CD4-positive, alpha-beta T cell (primary cell): ENCODE results near the gene PAOX. TPM values are rescaled to one million over a fixed set of nuclear protein-coding genes. Genes with fewer than 3 reads are reported as not detected.

Experiments used
- ATAC-seq: fragments of 200-7000 bp; cut with Tn5 transposase; one replicate; pipeline ENCODE4 v1.10.0; 2022; ENCODE audit warnings: mild to moderate bottlenecking; ENCODE audit not compliant: poor library complexity
- CTCF ChIA-PET: fragments of 350-600 bp; sonication (Branson Sonifier 250); formaldehyde crosslinking; loops from one replicate; lab custom pipeline; 2021; ENCODE audit warnings: antibody characterized with exemption, inconsistent platforms; lab: Charles Lee
- POLR2A ChIA-PET: fragments of 350-600 bp; sonication (Branson Sonifier 250); formaldehyde crosslinking; loops from one replicate; lab custom pipeline; 2021; ENCODE audit warnings: antibody characterized with exemption, inconsistent platforms; lab: Charles Lee
- DNase-seq, 14 experiments: peaks; one replicate each; pipeline ENCODE4 v3.0.0-alpha.2; 2013 to 2020; ENCODE audit warnings: mixed read lengths in 2 of 14
- H3K27ac ChIP-seq, 2 donors: one replicate each; pipeline versions ENCODE4 v1.5.1 to v1.7.0; 2013; ENCODE audit warnings: low read length in 2 of 2, low read depth in 1 of 2, mild to moderate bottlenecking in 1 of 2
- H3K27me3 ChIP-seq, 2 experiments: 1 replicate in 1 of 2; 2 replicates in 1 of 2; pipeline versions ENCODE4 v1.6.1 to v1.7.0; 2013; ENCODE audit warnings: low read length in 2 of 2, control low read depth in 1 of 2, mild to moderate bottlenecking in 1 of 2, moderate library complexity in 1 of 2; ENCODE audit not compliant: insufficient read depth in 2 of 2, control insufficient read depth in 1 of 2
- H3K36me3 ChIP-seq: one replicate; pipeline ENCODE4 v1.6.1; 2013; ENCODE audit warnings: low read length, control low read depth; ENCODE audit not compliant: insufficient read depth
- H3K4me1 ChIP-seq: one replicate; pipeline ENCODE4 v1.6.1; 2013; ENCODE audit warnings: low read length, control low read depth; ENCODE audit not compliant: insufficient read depth
- H3K4me3 ChIP-seq: one replicate; pipeline ENCODE4 v1.5.1; 2013; ENCODE audit warnings: mild to moderate bottlenecking, low read length, moderate library complexity
- H3K9me3 ChIP-seq, 2 experiments: 1 replicate in 1 of 2; 2 replicates in 1 of 2; pipeline versions ENCODE4 v1.6.1 to v1.7.0; 2013; ENCODE audit warnings: low read length in 2 of 2, mild to moderate bottlenecking in 2 of 2, control low read depth in 1 of 2, moderate library complexity in 1 of 2; ENCODE audit not compliant: control insufficient read depth in 1 of 2, insufficient read depth in 1 of 2
- H3K27ac Mint-ChIP-seq: one replicate; pipeline ENCODE4 v1.8.0; 2020; ENCODE audit warnings: mixed read lengths
- H3K27me3 Mint-ChIP-seq: one replicate; pipeline ENCODE4 v1.8.0; 2021; ENCODE audit warnings: mixed read lengths
- H3K36me3 Mint-ChIP-seq: one replicate; pipeline ENCODE4 v1.8.0; 2021; ENCODE audit warnings: low read depth, mixed read lengths
- H3K4me1 Mint-ChIP-seq: one replicate; pipeline ENCODE4 v1.8.0; 2021; ENCODE audit warnings: low read depth, mixed read lengths
- H3K4me3 Mint-ChIP-seq: one replicate; pipeline ENCODE4 v1.8.0; 2020; ENCODE audit warnings: mild to moderate bottlenecking, mixed read lengths
- H3K9me3 Mint-ChIP-seq: one replicate; pipeline ENCODE4 v1.8.0; 2020; ENCODE audit warnings: mixed read lengths
- CTCF ChIP-seq: fragments of 200-600 bp; IDR thresholded peaks from one replicate; pipeline ENCODE4 v1.8.0; 2022; ENCODE audit warnings: antibody characterized with exemption, mild to moderate bottlenecking
- intact Hi-C, 2 experiments: fragments of 100-400 bp; cut with DNase I in 1 of 2; cut with micrococcal nuclease in 1 of 2; formaldehyde crosslinking; loops; one replicate each; pipeline versions ENCODE4 v1.15.1 to v1.9.0; 2023 to 2025; cut with DNase I, micrococcal nuclease
- total RNA-seq, 174 experiments: library from RNA in 2 of 174; stranded (reverse) in 2 of 174; gene quantifications; one replicate each; pipeline ENCODE4 v1.2.3 and lab custom pipeline; 2021 to 2026

PAOX gene
- total RNA-seq, 2 experiments from 2014 or later = 1.9 to 2.6 TPM

GRCh38 chr10:133377025-133377817, 1.8 kb upstream of the PAOX start:
- H3K4me1 ChIP-seq = peaks cover 39% of the 10 kb centered on the region
- no peak overlapping the region for H3K4me3 ChIP-seq
- peak overlapping the region; percentile 87 for H3K4me3 Mint-ChIP-seq
- H3K27ac ChIP-seq = no peak overlapping the region
- peaks cover 4% of the 10 kb centered on the region for H3K4me1 Mint-ChIP-seq
- no peak for DNase-seq
- no peaks in the 10 kb centered on the region for H3K27me3 Mint-ChIP-seq
- H3K36me3 ChIP-seq = no peaks in the 10 kb centered on the region
- TF ChIP-seq CTCF = no peak
- H3K36me3 Mint-ChIP-seq = no peaks in the 10 kb centered on the region
- intact Hi-C loops = loop anchor here in 1 of 2 experiments (5.0 kb wide), 2 partner anchors 840 to 1070 kb away; partner anchors contain the start of genes INPP5A and STK32C
- no peaks in the 10 kb centered on the region for H3K27me3 ChIP-seq
- H3K9me3 Mint-ChIP-seq = no peaks in the 10 kb centered on the region
- no peak overlapping the region for H3K27ac Mint-ChIP-seq
- no peaks in the 10 kb centered on the region for H3K9me3 ChIP-seq
- ChIA-PET POLR2A (interaction anchor here (0.6 to 3.5 kb wide), 5 partner anchors 11 to 41 kb away, joined by 3 to 19 read pairs (median 7); partner anchors contain the start of gene CALY), CTCF (interaction anchor here (1.3 kb wide), 1 partner anchor 48 kb away, joined by 5 read pairs; no protein-coding TSS in a partner anchor)
- no peak for ATAC-seq

GRCh38 chr10:133377818-133378250, 1.2 kb upstream of the PAOX start:
- Histone ChIP-seq H3K36me3 (no peaks in the 10 kb centered on the region), H3K4me3 (peak overlapping the region; percentile 93), H3K27ac (peak overlapping the region in 1 of 2 donors; percentile 40), H3K4me1 (peaks cover 34% of the 10 kb centered on the region), H3K9me3 (no peaks in the 10 kb centered on the region), H3K27me3 (no peaks in the 10 kb centered on the region)
- ChIA-PET POLR2A (interaction anchor here (0.6 to 3.5 kb wide), 6 partner anchors 10 to 48 kb away, joined by 3 to 19 read pairs (median 6); partner anchors contain the start of gene CALY), CTCF (interaction anchor here (1.3 kb wide), 1 partner anchor 48 kb away, joined by 5 read pairs; no protein-coding TSS in a partner anchor)
- no peak for TF ChIP-seq CTCF
- Mint-ChIP-seq H3K4me3 (peak overlapping the region; percentile 87), H3K4me1 (peaks cover 4% of the 10 kb centered on the region), H3K27me3 (no peaks in the 10 kb centered on the region), H3K36me3 (no peaks in the 10 kb centered on the region), H3K27ac (peak overlapping the region; percentile 24), H3K9me3 (no peaks in the 10 kb centered on the region)
- intact Hi-C loops = loop anchor here (2.0 to 5.0 kb wide), 3 partner anchors 49 to 1071 kb away; partner anchors contain the start of genes INPP5A (in 1 of the 2) and STK32C (in 1 of the 2)
- DNase-seq = no peak
- ATAC-seq = no peak

- H3K4me1 ChIP-seq = peaks cover 34% of the 10 kb centered on the region
Observed at GRCh38 chr10:133378251-133379096, 588 bp upstream of the PAOX start.

More at GRCh38 chr10:133378251-133379096, 588 bp upstream of the PAOX start:
- POLR2A ChIA-PET = interaction anchor here (0.9 to 3.5 kb wide), 5 partner anchors 9 to 49 kb away, joined by 3 to 19 read pairs (median 7); partner anchors contain the start of gene CALY
- CTCF ChIA-PET = interaction anchor here (1.3 kb wide), 1 partner anchor 49 kb away, joined by 5 read pairs; no protein-coding TSS in a partner anchor
- no peaks in the 10 kb centered on the region for H3K27me3 Mint-ChIP-seq
- Histone ChIP-seq H3K27ac (peak overlapping the region in 1 of 2 donors; percentile 40), H3K9me3 (no peaks in the 10 kb centered on the region), H3K27me3 (no peaks in the 10 kb centered on the region), H3K36me3 (no peaks in the 10 kb centered on the region), H3K4me3 (peak overlapping the region; percentile 93)
- H3K4me3 Mint-ChIP-seq = peak overlapping the region; percentile 87
- intact Hi-C loops = loop anchor here (2.0 to 5.0 kb wide), 3 partner anchors 50 to 1071 kb away; partner anchors contain the start of genes INPP5A (in 1 of the 2) and STK32C (in 1 of the 2)
- DNase-seq (peak; percentile 39 to 78 (median 53)), ATAC-seq (peak; percentile 58)
- no peaks in the 10 kb centered on the region for H3K9me3 Mint-ChIP-seq
- H3K36me3 Mint-ChIP-seq = no peaks in the 10 kb centered on the region
- peaks cover 4% of the 10 kb centered on the region for H3K4me1 Mint-ChIP-seq
- no peak for TF ChIP-seq CTCF
- H3K27ac Mint-ChIP-seq = peak overlapping the region; percentile 24
